Trophoblast cell (in vitro differentiated cells and primary cell): ENCODE results near the gene LRP3.

Experiments
- DNase-seq, 2 donors: peaks; one replicate each; pipeline ENCODE4 v3.0.0-alpha.2; 2016
- H2AFZ ChIP-seq: 2 replicates; pipeline ENCODE4 v1.6.1; 2013; ENCODE audit warnings: low read length, moderate library complexity, mild to moderate bottlenecking; ENCODE audit not compliant: insufficient read depth, poor library complexity
- H2AK5ac ChIP-seq: 2 replicates; pipeline ENCODE4 v1.6.1; 2013; ENCODE audit warnings: mild to moderate bottlenecking, low read length
- H2BK120ac ChIP-seq: 2 replicates; pipeline ENCODE4 v1.6.1; 2013; ENCODE audit warnings: low read length, mild to moderate bottlenecking, moderate library complexity; ENCODE audit not compliant: insufficient read depth, poor library complexity
- H2BK12ac ChIP-seq: 2 replicates; pipeline ENCODE4 v1.6.1; 2013; ENCODE audit warnings: mild to moderate bottlenecking, low read length, moderate library complexity
- H2BK5ac ChIP-seq: 2 replicates; pipeline ENCODE4 v1.6.1; 2013; ENCODE audit warnings: low read length, low read depth, moderate library complexity, mild to moderate bottlenecking; ENCODE audit not compliant: poor library complexity
- H3K14ac ChIP-seq: 2 replicates; pipeline ENCODE4 v1.6.1; 2013; ENCODE audit warnings: mild to moderate bottlenecking, low read length
- H3K18ac ChIP-seq: 2 replicates; pipeline ENCODE4 v1.6.1; 2013; ENCODE audit warnings: mild to moderate bottlenecking, low read length
- H3K23ac ChIP-seq: 2 replicates; pipeline ENCODE4 v1.6.1; 2013; ENCODE audit warnings: low read length
- H3K27ac ChIP-seq: 2 replicates; pipeline ENCODE4 v1.5.1; 2013; ENCODE audit warnings: low read depth, mild to moderate bottlenecking, inconsistent platforms, low read length, moderate library complexity
- H3K27me3 ChIP-seq: 2 replicates; pipeline ENCODE4 v1.6.1; 2013; ENCODE audit warnings: inconsistent platforms, mild to moderate bottlenecking, low read length, moderate library complexity; ENCODE audit not compliant: insufficient read depth
- H3K36me3 ChIP-seq, 2 experiments: 1 replicate in 1 of 2; 2 replicates in 1 of 2; pipeline ENCODE4 v1.6.1; 2013; ENCODE audit warnings: low read length in 2 of 2, mild to moderate bottlenecking in 2 of 2, moderate library complexity in 1 of 2; ENCODE audit not compliant: insufficient read depth in 2 of 2, control insufficient read depth in 1 of 2
- H3K4ac ChIP-seq: 2 replicates; pipeline ENCODE4 v1.6.1; 2013; ENCODE audit warnings: low read depth, mild to moderate bottlenecking, low read length, moderate library complexity
- H3K4me1 ChIP-seq, 2 experiments: 1 replicate in 1 of 2; 2 replicates in 1 of 2; pipeline ENCODE4 v1.6.1; 2013; ENCODE audit warnings: low read length in 2 of 2, mild to moderate bottlenecking in 2 of 2, moderate library complexity in 1 of 2; ENCODE audit not compliant: insufficient read depth in 2 of 2, control insufficient read depth in 1 of 2
- H3K4me2 ChIP-seq: 2 replicates; pipeline ENCODE4 v1.6.1; 2013; ENCODE audit warnings: inconsistent platforms, mild to moderate bottlenecking, low read length, moderate library complexity
- H3K4me3 ChIP-seq: 2 replicates; pipeline ENCODE4 v1.5.1; 2013; ENCODE audit warnings: mild to moderate bottlenecking, low read depth, low read length, inconsistent platforms
- H3K79me1 ChIP-seq: one replicate; pipeline ENCODE4 v1.6.1; 2013; ENCODE audit warnings: low read length
- H3K79me2 ChIP-seq: 2 replicates; pipeline ENCODE4 v1.6.1; 2013; ENCODE audit warnings: low read length, mild to moderate bottlenecking; ENCODE audit not compliant: control insufficient read depth, insufficient read depth, poor library complexity
- H3K9ac ChIP-seq: 2 replicates; pipeline ENCODE4 v1.6.1; 2013; ENCODE audit warnings: mild to moderate bottlenecking, low read length
- H3K9me3 ChIP-seq: 2 replicates; pipeline ENCODE4 v1.6.1; 2013; ENCODE audit warnings: low read depth, mild to moderate bottlenecking, control low read depth, inconsistent platforms, low read length; ENCODE audit not compliant: insufficient read depth
- H4K12ac ChIP-seq: 2 replicates; pipeline ENCODE4 v1.6.1; 2013; ENCODE audit warnings: low read depth, mild to moderate bottlenecking, low read length, moderate library complexity
- H4K8ac ChIP-seq: 2 replicates; pipeline ENCODE4 v1.6.1; 2013; ENCODE audit warnings: low read depth, mild to moderate bottlenecking, low read length, moderate library complexity
- H4K91ac ChIP-seq: one replicate; pipeline ENCODE4 v1.6.1; 2013; ENCODE audit warnings: low read depth, mild to moderate bottlenecking, low read length, moderate library complexity
- WGBS: extraction: QIAGEN DNeasy Blood & Tissue Kit; methylation state at CpG from one replicate; pipeline ENCODE4 v1.1.7; 2013; ENCODE audit warnings: missing lambda C conversion rate; ENCODE audit not compliant: insufficient read length, insufficient coverage; ENCODE audit errors: extremely low coverage; 5-methylcytosine and 5-hydroxymethylcytosine counted together

Gene LRP3

GRCh38 chr19:33198169-33198568, 4.0 kb downstream of the LRP3 start:
- H3K79me1 ChIP-seq, result no peaks in the 10 kb centered on the region
- no peak overlapping the region for H4K91ac ChIP-seq
- no CpG with 5 or more reads among the region's 7 CpGs for WGBS
- H3K27ac ChIP-seq, result no peak overlapping the region
- H3K23ac ChIP-seq, result no peak overlapping the region
- no peak overlapping the region for H3K14ac ChIP-seq
- H3K79me2 ChIP-seq, result no peaks in the 10 kb centered on the region
- H2BK5ac ChIP-seq, result no peak overlapping the region
- H3K36me3 ChIP-seq, result peaks cover 0 to 3% of the 10 kb centered on the region in 2 experiments
- H3K9me3 ChIP-seq, result peaks cover 3% of the 10 kb centered on the region
- no peak for DNase-seq
- no peak overlapping the region for H3K4me2 ChIP-seq
- H2BK12ac ChIP-seq, result no peak overlapping the region
- no peak overlapping the region for H2BK120ac ChIP-seq
- H3K27me3 ChIP-seq, result peaks cover 15% of the 10 kb centered on the region
- H4K12ac ChIP-seq, result no peak overlapping the region
- no peak overlapping the region for H4K8ac ChIP-seq
- H3K4me3 ChIP-seq, result no peak overlapping the region
- H3K18ac ChIP-seq, result no peak overlapping the region
- H3K4me1 ChIP-seq, result peaks cover 0 to 5% of the 10 kb centered on the region in 2 experiments
- H3K4ac ChIP-seq, result no peak overlapping the region
- H2AFZ ChIP-seq, result no peak overlapping the region
- H3K9ac ChIP-seq, result no peak overlapping the region
- no peak overlapping the region for H2AK5ac ChIP-seq

DNA sequence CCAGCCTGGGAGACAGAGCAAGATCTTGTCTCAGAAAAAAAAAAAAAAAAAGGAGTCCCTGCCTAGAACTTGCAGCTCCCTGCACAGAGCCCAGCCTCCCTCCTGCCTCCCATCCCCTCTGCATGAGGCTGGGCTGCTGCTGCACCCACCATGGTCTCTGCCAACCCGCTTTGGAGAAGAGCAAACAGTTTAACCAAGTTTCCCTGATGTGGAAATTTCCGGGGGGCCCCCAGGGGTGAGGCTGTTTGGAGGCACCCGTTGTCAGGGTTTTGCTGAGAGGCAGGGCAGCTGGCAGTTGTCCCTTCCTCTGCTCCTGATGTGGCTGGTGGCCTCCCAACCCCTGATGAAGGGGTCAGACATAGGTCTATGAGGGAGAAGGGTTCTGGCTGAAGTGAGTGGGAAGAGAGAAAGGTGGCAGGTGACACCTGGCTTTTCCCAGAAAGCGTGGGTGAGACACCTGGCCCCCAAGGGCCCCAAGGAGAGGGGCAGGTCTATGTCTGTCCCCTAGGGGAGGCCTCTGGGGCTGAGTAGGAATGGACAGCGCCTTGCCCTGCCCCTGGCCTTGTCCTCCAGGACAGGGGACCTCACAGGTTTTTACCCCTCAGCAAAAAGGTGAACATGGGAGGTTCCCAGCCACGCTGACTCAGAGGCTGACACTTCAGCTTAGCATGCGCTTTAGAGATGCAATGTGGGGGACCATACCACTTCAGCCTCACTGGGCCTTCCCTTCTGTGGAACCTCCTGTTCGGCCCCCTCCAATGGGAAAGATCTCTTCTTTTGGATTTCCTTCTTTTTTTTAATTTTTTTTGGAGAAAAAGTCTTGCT, 5.5 kb downstream of the LRP3 start:
- Histone ChIP-seq H2BK5ac (no peak overlapping the region), H4K91ac (no peak overlapping the region), H3K14ac (no peak overlapping the region), H3K23ac (no peak overlapping the region), H3K79me2 (no peaks in the 10 kb centered on the region), H3K27me3 (peaks cover 5% of the 10 kb centered on the region), H4K8ac (no peak overlapping the region), H3K79me1 (no peaks in the 10 kb centered on the region), H4K12ac (no peak overlapping the region), H3K4me3 (no peak overlapping the region), H3K27ac (no peak overlapping the region), H3K9ac (no peak overlapping the region), H3K4ac (no peak overlapping the region), H3K4me2 (no peak overlapping the region), H3K36me3 (peaks cover 0 to 6% of the 10 kb centered on the region in 2 experiments), H3K18ac (no peak overlapping the region), H2BK120ac (no peak overlapping the region), H2AK5ac (no peak overlapping the region), H2AFZ (no peak overlapping the region), H2BK12ac (no peak overlapping the region), H3K4me1 (peaks cover 0 to 5% of the 10 kb centered on the region in 2 experiments), H3K9me3 (peaks cover 3% of the 10 kb centered on the region)
- WGBS, result no CpG with 5 or more reads among the region's 8 CpGs
- DNase-seq, result no peak

- H4K91ac ChIP-seq, result no peak overlapping the region
Measured at GRCh38 chr19:33201473-33201872, 7.3 kb downstream of the LRP3 start.

GRCh38 chr19:33201886-33202545, 7.9 kb downstream of the LRP3 start:
- Histone ChIP-seq H3K14ac (no peak overlapping the region), H3K4me3 (no peak overlapping the region), H2BK5ac (no peak overlapping the region), H4K12ac (no peak overlapping the region), H3K4me1 (no peaks in the 10 kb centered on the region), H2BK120ac (no peak overlapping the region), H2AFZ (no peak overlapping the region), H3K27me3 (no peaks in the 10 kb centered on the region), H2BK12ac (no peak overlapping the region), H3K36me3 (peaks cover 4 to 6% of the 10 kb centered on the region in 2 experiments), H3K27ac (no peak overlapping the region), H3K79me1 (no peaks in the 10 kb centered on the region), H3K4ac (no peak overlapping the region), H4K91ac (no peak overlapping the region), H3K18ac (no peak overlapping the region), H3K9me3 (peaks cover 3% of the 10 kb centered on the region), H3K79me2 (no peaks in the 10 kb centered on the region), H3K23ac (no peak overlapping the region), H3K9ac (no peak overlapping the region), H4K8ac (no peak overlapping the region), H3K4me2 (no peak overlapping the region), H2AK5ac (no peak overlapping the region)
- no peak for DNase-seq
- no CpG with 5 or more reads among the region's 15 CpGs for WGBS

More at GRCh38 chr19:33201473-33201872, 7.3 kb downstream of the LRP3 start:
- H3K9ac ChIP-seq, result no peak overlapping the region
- H3K4me1 ChIP-seq, result no peaks in the 10 kb centered on the region
- no peak overlapping the region for H3K18ac ChIP-seq
- no peak overlapping the region for H2AFZ ChIP-seq
- no peak overlapping the region for H3K14ac ChIP-seq
- no peaks in the 10 kb centered on the region for H3K27me3 ChIP-seq
- H3K23ac ChIP-seq, result no peak overlapping the region
- no peak overlapping the region for H2BK5ac ChIP-seq
- no peak overlapping the region for H2AK5ac ChIP-seq
- H3K36me3 ChIP-seq, result peaks cover 4 to 6% of the 10 kb centered on the region in 2 experiments
- H4K8ac ChIP-seq, result no peak overlapping the region
- H4K12ac ChIP-seq, result no peak overlapping the region
- no peak overlapping the region for H2BK12ac ChIP-seq
- WGBS, result no CpG with 5 or more reads among the region's 6 CpGs
- no peaks in the 10 kb centered on the region for H3K79me2 ChIP-seq
- H3K4me3 ChIP-seq, result no peak overlapping the region
- H3K9me3 ChIP-seq, result peaks cover 3% of the 10 kb centered on the region
- no peaks in the 10 kb centered on the region for H3K79me1 ChIP-seq
- H3K4me2 ChIP-seq, result no peak overlapping the region
- H2BK120ac ChIP-seq, result no peak overlapping the region
- H3K4ac ChIP-seq, result no peak overlapping the region
- DNase-seq, result no peak
- H3K27ac ChIP-seq, result no peak overlapping the region
